Fibroblast of skin of right biceps (primary cell): ENCODE results near the gene MSMB.

Source experiments
- DNase-seq: peaks from one replicate; pipeline ENCODE4 v3.0.0-alpha.2; 2013

The MSMB gene

DNA sequence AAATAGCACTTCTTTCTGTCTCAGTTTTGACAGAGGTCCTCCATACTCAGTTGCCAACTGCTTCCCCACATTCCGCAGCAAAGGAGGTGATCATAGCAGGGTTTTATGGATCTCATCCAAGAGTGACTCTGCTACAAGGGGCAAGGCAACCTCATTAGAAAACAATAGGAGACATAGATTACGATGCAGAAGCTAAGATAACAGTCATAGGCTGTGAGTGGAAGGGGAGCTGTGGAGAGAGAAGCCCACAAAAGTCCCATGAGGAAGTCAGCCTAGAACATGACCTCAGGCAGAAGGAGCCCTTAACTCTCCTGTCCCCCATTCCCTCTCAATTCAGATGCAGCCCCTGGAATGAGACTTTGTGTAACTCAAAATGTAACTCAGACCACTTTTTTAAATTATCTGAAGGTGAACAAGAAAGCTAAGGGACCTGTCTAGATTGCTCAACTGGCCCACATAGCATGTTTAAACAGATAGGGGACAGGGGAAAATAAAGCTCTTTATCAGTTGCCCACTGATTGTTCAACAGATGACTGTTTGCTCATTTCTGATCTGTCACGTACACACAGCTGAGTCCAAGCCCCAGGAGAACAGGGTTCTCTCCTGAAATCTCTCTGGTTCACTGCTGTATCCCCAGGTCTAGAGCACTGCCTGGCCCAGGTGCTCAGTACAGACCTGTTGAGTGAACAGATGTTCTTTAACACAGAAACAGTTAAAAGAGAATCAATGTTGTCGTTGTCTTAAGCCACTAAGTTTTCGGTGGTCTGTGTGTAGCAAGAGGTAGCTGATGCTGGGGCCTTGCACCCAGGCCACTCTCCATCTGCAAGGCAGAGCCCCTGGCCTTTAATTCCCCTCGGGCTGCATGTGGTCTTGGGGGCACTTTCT lies 14.2 kb downstream of the MSMB start:
- DNase-seq, result no peak

DNA sequence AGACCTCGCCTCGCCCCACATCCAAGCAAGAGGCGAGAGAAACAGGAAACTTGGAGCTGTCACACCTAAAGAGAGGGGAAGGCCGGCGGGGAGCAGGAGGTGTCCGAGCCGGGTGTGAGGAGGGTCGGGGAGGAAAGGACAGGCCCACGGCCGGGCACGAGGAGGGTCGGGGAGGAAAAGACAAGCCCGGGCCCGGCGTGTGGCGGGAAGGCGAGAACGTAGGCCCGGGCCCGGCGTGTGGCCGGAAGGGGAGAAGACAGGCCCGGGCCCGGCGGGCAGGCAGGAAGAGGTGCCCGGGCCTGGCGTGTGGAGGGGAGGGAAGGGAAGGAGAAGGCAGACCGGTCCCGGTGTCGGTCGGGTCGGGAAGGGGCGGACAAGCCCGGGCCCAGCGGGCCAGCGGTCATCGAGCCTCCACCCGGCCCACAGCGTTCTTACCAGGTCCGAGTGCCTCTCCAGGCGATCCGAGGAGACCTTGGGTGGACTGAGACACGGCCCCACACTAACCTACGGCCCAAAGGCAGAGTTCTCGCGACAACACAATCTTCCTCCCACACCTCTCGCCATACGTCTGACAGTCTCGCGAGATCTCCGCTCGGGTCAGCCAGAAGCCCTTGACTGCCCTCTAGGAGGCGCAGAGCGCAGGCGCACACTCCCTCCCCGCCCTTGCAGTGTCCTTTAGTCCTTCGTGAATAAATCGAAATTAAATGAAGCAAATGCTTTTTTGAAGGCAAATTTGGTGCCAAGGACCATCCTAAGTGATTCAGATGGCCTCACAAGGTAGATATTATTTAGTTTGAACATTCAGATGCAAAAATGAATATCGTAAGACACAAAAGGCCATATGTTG lies 15.8 kb downstream of the MSMB start, which contains the start of gene NCOA4:
Gene NCOA4 (minus strand): TSS at position 533 of the 847 bp plus-strand sequence. CDS start 13,943 bp downstream, outside the sequence.
- peak; percentile 98 for DNase-seq

DNA sequence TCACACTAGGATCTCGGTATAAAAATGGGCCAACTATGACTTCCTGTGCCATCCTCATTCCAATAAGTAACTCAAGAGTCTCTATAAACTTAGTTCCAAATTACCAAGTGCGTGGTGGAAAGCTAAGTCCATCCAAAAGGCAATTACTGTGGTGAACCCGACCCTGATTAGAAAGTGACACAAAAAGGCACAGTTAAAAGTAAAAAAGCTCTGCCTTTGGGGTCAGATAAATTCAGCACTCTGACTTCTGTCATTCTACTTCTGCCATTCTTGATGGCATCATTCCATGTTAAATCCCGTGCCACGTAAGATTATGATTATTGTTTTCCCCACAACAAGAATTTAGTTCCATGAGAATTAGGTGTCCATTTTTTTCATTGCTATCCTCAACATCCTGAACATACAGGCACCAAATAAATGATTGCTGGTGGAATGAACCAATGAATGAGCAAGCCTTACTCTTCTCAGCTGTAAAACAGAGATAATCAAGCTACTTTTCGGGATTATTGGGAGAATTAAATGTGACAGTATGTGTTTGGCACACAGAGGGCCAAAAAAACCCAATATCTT lies 16.5 kb downstream of the MSMB start:
- no peak for DNase-seq

DNA sequence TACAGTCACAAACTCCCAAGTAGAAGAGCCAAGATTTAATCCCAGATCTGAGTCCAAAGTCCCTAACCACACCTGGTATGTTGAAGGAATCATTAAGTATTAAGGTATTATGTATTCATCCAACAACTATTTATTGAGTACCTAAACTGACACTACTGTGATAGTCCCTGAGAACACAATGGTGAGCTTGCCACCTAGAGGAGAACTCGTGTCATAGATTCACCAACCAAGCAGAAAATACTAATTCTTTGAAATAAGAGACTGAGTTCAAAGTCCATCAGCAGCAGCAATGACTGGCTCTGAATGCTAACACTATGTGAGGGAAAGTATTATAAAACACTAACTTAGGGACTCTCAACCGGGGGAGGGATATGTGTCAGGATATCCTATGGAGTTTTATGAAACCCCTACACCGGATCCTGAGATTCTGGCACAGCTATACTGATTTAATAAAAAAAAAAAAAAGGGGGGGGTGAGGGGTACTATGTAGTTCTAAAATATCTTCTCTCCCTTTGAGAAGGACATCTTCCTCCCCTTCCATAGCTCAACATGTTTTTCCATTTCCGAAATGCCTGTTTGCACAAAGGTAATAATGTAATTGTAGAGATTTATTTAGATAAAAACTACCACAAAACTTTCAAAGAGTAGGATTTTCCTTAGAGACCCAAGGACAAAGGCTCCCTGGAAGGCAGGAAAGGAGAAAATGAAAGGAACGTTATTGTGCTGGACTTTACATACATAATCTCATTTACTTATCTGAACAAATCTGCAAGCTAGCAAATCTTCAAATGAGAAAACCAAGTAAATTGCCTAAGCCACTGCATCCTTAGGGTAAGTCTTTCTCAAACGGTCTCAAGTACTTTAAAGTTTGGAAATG lies 17.2 kb downstream of the MSMB start:
- DNase-seq, result peak; percentile 70

DNA sequence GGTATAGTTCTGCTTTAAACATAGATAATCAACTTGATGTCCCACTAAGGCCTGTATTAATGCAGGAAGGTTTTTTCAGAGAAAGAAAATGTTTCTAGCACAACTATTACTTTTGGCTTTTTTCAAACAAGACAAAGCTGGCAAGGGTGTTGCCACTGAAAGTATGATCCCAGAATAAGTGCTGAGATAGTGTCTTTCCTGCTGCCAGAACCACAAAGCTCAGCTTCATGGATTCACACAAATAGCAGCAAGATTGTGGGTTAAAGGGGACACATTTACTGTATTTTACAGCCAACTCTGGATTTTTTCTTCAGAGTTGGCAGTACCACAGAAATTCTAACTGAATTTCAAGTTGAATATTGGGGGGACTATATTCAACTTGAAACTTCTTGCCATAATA lies 20.0 kb downstream of the MSMB start:
- no peak for DNase-seq

DNA sequence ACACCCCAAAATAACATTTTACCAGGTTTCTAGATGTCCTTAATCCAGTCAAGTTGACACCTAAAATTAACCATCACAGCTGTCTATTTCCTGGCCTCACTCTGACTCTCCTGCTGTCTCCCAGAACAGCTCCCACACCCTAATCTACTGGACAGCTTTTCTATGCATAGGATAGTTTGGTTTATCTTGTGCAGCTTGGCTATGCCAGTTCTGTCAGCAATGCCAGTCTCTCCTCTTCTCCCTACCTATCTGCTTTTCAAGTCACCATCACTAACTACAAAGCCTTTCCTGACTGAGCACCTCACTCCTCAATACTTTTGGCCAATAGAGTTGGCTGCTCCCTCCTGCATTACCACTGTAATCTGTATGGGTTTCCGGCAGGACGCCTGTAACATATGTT lies 20.7 kb downstream of the MSMB start:
- no peak for DNase-seq

DNA sequence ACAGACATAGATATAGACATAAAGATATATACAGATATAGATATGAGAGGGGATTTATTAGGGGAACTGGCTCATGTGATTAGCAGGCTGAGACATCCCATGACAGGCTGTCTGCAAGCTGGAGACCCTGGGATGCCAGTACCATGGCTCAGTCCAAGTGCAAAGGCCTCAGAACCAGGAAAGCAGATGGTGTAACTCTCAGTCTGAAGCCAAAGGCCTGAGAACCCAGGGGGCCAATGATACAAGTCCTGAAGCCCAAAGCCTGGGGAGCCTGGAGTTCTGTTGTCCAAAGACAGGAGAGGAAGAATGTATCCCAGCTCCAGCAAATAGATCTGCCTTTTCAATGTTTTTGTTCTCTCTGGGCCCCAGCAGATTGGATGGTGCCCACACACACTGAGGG lies 21.1 kb downstream of the MSMB start:
- DNase-seq, result no peak

DNA sequence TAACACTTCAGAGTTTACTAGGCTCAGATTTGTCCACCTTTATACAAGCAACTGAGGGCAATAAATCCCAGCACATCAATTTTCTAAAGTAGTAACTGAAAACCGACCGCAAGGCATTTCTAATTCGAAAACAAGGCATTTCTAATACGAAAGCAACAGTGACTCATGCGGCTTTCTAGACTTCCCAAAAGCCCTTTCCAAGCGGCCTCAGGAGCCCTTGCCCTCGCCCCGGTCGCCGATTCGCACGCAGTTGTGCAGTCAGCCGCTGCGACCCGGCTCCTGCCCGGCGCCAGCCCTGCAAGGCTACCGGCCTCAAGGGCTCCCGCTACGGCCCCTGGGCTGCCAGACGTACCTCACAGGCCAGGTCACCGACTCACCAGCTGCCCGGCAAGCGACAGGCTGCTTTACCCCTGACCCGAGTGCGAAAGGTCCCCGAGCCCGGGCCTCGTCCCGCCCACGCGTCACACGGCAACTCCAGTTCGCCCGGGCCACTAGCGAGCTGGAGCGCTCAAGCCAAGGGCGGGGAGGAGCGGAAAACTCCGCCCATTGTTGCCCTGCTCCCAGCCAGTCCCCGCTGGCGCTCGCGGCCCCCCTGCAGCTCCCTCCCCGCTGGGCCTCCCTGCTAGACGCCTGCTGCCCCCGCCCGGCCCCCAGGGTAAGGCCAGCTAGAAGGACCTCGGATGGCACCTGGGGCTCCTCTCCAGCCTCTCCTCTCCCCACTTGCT lies 22.9 kb downstream of the MSMB start:
- DNase-seq, result peak; percentile 90

DNA sequence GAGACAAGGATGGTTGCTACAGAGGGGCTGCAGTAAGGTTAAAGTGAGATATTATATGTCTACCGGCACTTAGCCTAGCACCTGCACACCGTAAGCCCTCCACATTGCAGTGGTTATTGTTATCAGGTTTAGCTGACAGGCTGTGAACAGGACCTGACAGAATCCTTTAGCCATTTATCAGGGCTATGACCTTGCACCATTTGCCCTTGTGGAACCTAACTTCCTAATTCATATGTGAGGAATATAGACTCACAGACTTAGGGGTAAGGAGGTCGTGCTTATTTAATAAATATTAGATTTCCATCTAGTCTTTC lies 25.8 kb downstream of the MSMB start:
- DNase-seq, result no peak

DNA sequence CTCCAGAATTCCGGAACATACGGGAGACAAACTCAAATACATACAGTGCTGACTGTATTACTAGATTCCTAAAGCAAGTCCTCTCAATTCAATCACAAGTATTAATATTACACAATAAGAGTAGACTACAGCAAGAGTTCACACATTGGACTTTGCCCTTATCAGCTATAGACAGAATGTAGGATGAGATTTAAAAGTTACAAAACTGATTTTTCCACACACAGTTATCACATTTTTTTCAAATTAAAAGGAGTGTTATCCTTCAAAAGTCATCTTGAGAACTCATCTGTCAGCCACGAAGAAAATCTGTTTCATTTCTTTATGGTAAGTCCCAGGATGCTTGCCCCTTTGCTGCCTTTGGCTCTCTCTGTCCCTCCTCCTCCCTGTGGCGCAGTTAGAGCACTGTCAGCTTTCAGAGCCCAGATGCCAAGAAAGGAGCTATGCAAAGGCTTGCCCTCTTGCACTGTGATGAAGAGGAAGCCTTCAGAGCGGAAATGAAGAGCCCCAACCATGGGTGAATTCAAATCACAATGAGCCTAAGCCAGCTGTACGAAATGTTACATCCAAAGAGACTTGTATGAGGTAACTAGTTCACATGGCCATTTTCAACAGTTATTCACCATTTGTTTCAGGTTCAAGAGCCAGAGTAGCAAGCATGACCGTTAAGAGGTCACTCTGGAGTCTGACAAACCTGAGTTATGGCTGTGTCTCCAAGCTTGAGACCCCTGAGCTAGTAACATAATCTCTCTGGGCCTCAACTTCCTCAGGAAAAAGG lies 26.3 kb downstream of the MSMB start:
- DNase-seq, result no peak

DNA sequence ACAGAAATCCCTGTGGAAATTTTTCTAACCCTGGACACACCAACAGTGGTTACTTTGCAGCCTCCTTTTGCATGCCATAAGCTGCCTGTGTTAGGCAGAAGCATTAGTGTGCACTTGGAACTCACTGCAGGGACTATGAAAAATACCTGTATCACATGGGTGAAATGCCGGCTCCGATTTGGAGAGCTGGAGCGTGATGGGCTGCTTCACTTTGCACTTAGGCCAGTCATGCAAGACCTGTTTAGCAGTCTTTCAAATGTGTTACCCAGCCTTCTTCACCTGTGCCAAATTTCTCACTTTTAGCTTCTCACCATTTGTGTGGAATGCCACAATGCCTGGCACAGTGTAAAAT lies 26.9 kb downstream of the MSMB start:
- DNase-seq, result no peak

DNA sequence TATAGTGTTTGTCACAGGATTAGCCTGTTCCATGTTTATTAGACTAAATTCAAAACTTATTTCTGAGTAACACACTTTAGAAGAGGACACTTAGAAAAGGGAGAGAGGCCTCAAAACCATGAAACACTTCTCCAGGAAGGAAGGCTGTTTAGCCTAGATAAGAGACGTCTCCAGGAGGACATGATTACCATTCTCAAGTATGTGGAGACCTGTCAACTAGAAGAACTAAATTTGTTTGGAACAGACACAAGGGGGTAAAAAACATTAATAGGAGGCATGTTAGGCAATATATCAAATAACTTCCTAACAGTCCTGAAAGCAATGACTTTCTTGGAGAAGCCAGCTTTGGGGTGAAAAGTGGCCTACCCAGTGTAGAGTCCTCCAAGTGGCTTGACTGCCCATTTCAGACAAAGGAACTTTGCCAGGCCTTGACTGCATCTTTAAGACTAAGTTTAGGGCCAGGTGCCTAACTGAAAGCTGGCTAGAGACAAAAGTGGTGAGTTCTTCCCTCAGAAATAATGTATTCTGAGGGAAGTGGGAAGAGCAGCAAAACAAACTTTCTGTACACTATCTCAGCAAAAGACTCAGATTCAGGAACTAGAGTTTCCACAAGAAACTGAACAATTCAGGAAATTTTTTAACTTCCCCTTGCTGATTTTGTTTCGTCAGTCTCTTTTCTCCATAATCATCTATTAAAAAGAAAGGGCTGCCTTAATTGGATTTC lies 27.5 kb downstream of the MSMB start:
- DNase-seq, result peak; percentile 47

DNA sequence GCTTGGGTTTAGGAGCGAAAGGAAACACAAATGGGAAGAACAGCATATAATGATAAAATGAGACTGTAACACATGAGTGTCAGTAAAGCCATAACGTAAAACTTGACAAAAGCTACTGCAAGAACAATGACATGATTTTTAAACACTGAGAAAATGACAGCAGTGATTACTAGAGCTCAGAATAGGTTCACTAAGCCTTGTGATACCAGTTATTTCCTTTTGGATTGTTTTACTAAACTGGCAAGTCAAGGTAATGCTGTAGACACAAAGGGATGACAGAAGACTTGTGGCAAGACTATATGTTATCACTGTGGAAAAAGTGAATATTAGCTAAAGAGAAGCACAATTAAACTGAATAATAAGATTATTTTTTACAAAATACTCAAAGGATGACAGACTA lies 28.3 kb downstream of the MSMB start:
- DNase-seq, result no peak

DNA sequence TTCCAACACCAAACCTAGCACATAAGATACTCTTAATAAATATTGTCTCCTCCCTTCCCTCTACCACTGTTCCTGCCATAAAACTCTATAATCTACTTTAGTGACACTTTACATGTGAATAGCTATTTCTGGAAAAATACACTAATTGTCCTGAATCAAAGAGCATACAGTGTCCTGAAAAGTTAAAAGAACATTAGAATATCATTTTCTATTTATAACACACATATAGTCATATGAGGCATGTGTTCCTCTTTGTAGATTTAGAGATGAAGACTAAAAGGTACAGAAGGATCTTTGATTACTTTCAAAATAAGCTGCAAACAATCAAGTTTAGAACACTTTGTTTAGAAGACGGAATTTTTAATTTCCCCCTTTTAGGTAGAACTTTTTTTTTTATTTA lies 29.3 kb downstream of the MSMB start:
- DNase-seq, result no peak

DNA sequence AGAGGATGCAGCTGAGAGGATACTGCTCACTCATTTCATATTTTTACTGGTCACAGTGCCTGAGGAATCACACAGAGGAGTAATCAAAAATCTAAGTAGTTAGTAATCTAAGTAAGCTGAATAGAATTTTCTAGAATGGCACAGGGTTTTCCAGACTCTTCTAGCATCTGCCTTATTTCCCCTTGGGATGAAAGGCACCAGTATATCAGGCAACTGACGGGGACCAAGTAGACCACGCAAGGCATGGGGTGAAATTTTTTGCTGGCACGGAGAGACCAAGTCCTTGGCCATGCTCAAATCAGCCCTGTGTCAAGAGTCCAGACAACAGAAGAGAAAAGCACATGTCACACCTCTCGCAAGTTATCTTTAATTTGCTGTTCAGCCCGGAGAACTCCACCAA lies 29.9 kb downstream of the MSMB start:
- DNase-seq, result no peak

DNA sequence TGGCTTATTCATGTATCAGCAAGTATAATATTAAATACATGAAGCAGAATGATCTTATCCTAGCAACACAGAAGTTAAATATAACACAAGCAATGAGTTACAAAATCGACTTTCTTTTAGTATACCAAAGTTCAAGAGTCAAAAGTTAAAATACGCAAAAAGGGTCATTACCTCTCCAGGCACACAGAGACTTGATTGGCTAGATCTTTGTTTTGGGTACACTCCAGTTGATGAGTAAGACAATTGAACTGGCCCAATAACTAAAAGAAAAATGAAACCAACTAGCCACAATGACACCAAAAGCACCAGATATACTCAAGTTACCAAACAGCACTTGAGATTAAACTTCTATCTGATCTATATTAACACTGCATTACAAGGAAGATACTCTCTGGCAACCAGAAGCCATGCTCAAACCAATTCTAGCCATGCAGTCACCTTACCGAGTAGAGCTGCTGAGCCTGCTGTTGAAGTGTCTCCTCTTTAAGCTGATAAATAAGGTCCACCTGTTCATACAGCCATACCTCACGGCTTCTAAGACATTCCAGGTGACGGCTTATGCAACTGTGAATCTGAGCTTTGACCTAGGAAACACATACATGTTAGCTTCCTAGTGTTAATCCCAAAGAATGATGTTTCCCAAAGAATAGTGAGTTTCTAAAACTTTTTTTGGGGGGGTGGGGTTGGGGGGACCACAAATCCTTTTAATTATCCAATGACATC lies 31.2 kb downstream of the MSMB start:
- DNase-seq, result no peak

DNA sequence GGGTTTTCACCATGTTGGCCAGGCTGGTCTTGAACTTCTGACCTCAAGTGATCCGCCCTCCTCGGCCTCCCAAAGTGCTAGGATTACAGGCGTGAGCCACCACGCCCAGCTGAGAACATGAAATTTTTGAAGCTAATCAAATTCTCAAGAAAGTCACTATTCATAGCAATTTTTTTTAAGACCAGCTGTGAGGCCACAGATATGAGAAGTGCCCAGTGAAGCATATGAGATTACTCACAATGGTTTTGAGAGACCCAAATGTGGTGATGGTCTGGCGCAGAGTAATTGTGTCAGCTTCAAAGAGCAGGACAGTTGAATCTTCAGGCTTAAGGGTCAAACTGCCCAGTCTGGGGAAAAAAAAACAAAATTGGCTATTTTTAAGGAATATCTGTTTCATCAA lies 31.9 kb downstream of the MSMB start:
- DNase-seq, result no peak

DNA sequence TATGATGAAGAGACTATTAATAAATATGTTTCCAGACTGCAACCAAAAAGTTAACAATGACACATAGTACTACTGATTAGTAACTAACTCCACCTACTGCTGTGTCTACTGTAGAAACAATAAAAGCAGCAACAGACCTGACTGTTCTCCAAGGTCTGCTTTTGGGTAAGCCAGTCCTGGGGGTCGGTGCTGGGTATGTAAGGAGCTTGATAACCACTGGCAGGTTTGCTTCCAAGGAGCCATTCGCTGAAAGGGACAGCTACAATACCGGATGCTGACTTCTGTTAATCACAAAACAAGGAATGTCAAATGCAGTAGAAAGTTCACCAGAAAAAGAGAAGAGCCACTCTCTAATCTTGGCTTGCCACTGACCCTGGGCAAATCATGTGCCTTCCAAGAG lies 33.3 kb downstream of the MSMB start:
- no peak for DNase-seq

DNA sequence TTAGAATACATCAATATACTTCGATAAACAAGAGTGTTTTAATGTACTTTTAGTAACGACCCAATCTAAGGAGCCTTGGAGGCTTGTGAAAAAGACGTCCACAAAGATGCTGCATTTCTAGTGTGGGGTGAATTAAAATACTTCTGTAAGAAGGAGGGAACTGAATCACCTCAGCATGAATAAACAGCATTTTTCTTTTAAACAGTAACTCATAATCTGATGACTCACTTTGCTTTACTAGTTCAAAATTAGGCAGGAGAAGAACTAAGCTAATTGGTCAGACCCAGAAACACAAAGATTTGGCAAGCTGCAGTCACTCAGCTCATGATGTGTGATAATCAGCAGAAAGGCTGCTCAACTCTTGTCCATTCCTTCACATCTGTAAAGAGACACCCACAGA lies 39.9 kb downstream of the MSMB start:
- peak; percentile 81 for DNase-seq

DNA sequence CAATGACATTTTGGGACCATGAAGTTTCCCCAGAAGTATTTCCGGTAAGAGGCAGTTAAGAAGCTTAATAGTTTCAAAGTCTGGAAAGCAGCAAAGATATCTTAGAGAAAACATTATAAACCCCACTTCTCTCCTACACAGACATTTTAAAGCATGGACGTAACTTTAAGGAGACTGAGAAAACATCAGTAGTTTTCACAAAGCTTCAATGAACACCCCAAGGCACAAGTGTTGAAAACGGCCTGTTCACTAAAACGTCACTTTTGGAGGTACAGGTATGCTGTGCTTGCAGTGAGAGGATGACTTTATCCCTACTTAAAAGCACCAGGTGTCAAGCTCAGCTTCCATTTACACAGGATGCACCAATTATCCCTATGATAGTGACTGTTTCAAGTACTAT lies 40.7 kb downstream of the MSMB start:
- no peak for DNase-seq
